ENCODE data around the gene PRIMA1.

PRIMA1 gene

DNA sequence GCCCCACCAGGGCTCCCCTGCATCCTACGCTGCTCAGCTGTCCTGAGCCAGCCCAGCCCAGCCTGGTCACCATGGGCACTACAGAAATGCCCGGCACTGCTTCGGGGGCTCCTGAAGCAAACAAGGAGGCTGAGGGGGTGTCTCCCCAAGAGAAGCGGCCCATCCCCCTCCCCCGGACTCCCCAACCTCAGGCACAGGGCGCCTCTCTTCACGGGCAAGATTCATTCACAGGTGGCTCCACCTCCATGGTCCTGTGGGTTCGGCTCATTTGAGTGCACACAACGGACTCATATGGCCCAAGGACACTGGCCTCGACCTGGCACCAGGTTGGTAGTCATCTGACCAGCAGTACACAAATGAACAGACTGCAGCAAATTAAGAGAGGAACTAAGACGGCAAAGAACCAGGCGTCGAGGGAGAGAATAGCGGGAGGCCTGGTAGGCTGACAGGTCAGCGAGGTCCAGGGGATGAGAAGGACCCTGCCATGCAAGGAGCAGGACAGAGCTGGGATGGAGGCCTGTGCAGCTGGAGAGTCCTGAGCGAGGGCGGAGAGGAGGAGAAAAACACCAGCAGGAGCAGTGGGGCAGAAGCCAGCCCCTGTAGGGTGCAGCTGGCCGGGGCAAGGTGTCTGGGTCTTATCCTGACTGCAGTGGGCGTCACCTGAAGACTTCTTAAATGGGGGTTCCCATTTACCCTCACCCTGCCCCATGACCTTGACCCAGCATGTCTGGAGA is 60.2 kb downstream of the PRIMA1 start:
- no peak for DNase-seq

DNA sequence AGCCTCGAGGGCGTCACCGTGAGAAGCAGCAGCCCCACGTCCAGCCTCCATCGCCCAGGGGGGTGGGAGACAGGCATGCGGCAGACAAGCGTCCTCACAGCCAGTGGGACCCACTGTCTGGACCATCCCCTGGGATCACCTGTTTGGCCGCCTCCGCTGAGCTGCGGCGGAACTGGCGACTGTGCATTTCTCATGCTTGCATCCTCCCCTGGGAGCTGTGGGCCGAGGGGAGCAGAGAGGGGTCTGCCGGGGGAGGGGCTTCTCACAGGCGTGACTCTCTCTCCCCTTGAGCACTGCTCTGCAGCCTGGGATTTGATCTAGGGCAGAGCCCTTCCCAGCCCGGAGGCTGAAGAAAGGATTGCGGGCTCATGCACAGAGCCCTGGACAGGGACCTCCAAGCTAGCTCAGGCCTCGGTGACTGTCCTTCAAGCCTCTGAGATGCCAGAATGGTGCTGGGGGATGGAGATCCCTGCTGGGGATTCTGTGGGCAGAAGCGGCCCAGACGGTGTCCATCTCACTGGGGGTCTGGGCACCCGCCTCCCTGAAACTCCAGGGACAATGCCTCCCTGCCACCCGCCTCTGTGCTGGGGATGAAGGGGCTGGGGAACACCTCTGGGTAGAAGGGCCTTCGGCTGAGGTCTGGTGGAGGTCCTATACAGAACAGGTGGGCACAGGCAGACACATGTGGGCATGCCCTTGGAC is 61.1 kb downstream of the PRIMA1 start:
- DNase-seq, result no peak

DNA sequence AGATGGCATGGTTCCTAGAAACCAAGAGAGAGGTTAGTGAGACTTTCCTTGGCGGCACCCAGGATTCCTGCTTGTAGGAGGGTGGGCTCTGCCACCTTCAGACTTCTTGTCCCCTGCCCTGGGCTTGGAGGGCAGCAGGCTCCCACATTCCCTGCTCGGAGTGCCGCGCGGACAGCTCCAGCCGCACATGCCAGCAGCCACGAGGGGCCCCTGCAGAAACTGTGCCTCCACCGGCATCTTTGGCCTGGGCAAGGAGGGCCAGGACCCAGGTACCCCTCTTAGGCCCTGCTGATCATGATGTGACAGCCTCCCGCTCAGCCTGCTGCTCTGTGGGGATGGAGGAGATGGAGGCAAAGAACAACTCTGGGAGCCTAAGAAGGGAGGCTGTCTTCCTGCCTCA is 62.3 kb downstream of the PRIMA1 start:
- DNase-seq, result no peak

DNA sequence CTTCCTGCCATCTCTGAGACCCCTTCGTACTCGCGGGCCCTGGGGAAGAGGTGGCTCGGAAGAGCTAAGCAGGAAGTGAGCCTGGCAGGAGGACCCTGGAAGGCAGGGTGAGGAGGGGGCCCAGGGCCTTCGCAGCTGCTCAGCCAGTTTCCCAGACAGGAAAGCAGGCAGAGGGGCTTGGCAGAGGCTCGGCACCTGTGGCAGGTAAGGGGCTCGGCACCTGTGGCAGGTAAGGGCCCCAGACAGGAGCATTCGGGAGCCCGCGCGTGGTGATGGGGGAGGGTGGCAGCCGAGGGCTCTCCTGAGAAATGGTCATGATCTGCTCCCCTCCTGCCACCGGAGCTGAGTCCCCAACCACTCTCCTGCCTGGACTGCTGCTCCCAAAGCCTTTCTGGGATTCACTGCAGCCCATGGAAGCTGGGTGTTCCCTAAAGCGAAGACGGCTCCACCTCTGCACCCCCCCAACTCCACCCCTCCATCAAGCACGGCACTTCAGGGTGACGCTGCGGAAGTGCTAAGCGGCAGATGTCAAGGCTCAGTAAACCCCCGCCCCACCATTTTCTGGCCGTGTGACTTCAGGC is 63.2 kb downstream of the PRIMA1 start:
- no peak for DNase-seq

DNA sequence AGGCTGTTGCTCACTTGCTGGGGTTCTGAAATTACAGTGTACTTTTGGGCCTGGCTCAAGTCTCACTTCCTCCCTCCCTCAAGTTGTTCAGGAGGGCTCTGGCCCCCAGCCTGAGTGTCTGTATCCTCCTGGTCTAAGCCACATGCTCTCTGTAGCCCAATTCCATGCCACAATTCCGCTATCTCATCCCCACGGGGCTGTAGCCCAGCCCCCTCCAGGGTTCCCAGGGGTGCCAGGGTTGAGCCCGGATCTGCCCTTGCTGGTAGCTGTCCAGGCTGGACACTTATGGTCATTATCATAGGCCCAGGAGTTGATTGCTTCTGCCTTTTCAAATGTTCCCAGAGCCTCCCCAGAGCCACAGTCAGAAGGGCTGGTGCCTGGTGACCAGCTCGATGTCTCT is 65.3 kb downstream of the PRIMA1 start:
- no peak for DNase-seq

DNA sequence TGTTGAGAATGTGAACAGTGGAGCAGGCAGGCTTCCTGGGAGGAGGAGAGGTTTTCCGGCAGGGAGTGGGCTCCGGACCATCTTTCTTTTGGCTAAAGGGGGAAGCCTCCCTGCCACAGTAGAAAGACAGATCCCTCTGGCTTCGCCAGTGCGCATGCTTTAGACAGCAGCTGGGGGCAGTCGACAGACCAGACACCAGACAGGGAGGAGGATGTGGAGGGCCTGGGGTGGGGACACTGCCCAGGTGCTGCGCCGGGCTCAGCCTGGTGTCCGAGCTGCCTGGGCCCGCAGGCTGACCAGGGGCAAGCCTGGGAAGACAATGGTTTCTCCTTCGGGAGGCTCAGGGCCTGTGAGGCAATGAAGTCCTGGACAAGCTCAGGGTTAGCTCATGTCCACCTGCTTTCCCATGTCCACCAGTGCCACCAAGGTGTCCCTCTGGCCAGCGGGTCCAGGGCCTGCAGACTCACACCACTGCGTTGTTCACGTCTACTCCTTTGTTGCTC is 67.3 kb downstream of the PRIMA1 start:
- no peak for DNase-seq

DNA sequence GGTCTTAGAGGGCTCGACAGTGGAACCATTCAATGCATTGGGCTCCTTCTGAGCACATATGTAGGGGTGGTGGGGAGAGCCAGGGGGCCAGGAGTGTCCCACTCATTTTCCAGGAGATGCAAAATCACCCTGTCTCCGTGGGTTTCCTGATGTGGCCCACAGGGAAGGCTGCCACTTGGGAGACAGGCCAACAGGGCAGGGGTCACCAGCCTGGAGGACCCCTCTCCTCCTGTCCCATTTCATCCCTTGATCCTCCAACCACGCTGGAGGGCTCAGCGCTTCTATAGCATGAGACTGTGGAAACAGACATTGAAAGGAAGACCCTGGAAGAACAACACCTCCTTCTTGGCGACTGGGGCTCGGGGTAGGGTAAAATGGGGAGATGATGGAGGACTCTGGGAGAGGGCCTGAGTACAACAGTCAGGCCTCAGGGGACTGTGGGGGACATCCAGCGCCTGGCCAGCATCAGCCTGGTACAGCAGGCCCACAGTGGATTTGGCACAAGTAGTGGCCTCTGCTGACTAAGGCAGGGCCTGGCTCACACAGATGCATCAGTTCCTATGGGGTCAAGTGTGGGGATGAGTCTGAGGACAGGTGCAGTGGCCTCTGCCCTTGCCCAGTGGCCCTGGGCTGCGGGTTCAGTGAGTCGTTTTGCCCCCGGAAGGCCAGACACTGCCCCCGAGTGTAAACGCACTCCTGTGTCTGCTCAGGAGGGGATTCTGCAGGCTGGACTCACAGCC is 68.0 kb downstream of the PRIMA1 start:
- DNase-seq, result no peak

DNA sequence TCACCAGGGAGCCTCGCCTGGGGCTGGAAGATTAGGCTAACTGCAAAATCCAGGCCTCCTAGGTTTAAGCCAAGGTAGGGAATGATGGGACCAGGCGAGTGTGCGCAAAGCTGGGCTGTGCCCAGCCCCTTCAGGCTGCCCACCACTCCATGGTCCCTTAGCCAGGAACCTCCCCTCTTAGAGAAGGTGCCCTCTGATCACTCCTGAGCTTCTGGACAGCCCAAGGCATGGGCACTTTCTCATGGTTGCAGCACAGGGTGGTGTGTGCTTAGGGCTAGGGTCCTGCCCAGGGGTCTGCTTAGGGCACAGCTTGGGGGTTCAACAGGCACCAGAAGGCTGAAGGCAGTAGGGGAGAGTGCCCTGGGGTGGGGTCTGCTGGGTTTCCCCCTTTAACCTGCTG is 69.0 kb downstream of the PRIMA1 start:
- DNase-seq, result no peak

DNA sequence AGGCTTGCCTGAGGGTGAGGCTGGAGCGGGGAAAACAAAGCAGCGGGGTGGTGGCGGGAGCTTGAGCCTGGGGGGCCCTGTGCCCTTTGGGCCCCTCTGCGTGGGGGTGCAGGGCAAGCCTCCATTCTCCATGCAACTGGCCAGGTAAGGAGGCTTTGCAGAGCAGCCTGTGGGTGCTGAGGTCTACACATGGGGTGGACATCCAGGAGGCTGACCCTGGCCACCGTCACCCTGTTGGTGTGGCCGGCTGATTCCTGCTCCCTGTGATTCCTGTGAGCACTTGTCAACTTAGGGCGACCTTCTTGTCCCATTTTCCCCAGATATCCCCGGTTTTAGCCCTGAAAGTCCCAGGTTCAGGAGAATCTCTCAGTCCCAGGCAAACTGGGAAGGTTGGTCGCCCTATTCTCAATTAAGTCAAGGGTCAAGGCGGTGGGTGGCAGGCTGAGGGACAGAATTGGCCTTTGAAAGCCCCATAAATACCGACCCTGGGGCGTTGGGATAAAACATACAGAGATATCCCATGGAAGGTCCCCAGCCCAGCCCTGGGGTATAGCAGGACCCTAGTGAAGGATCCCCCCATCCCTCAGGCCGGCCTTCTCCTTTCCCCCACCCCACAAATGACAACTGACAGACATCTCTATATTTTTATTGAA is 70.5 kb downstream of the PRIMA1 start:
- no peak for DNase-seq

DNA sequence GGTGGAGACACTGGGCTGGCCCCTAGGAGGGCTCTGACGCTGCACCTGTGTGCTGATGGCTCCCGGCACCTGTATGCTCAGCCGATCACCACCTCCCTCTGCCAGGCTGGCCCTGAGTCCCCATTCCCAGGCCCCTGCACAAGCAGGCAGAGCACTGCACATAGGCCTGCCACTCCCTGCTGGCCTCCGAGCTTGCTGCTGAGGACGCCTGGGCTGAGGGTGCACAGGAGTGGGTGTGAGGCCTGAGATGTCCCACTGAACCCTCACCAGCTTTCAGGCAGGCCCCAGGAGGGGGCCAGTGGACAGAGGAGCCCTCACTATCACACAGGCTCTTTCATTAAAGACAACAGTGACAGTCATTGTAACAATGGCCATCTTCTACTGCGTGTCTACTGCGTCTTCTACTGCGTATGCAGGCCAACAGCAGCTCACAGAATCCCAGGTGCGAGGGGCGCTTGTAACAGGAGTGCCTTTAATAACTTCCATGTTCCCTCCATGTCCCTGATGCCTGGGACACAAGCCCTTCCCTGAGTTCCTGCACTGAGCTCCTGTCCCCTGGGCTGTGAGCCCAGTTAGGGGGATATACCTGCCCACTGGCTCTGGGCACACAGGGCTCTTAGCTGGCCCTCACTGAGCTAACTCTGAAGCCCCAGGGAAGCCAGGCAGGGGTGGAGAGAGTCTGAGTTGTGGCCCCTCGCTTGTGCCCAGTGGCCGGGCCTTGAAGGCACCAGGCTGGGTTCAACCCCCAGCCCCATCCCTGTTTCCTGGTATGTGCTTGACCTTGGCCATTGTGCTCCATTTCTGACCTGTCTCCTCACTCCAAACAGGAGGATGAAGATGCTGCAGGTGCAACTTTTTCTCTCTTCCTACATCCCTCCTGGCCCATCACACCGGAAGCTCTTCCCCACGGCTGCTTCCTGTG is 71.3 kb downstream of the PRIMA1 start:
- DNase-seq, result no peak

DNA sequence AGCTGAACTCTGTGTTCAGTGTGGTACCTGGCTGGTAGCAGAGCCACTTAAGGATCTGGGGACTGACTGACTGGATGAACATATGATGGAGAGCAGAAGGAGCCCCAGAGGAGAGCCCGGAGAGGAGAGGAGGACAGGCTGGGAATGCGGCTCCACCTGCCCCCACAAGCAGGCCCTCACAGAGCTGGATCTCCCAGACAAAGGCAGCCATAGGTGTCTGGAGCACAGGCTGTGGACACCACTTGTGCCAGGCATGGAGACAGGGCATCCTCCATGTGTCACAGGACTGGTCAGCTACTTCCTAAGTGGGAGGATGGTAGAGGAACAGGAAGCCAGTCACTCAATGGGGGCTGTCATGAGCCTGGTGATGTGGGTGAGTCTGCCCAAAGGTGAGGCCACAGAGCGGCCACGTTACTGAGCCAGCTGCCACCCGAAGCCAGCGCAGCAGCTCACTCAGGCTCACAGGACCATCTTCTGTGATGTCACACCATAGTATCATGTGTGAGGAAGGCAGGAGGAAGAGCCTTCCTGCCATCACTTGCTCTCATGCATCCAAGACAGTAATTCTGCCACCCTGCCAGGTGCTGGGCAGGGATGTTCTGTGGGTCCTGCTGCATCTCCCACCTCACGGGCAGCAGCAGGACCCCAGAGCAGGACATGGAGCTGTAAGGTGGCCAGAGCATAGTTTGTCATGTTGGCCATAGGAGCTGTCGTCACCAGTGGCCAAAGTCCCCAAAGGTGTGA is 72.1 kb downstream of the PRIMA1 start:
- DNase-seq, result no peak

DNA sequence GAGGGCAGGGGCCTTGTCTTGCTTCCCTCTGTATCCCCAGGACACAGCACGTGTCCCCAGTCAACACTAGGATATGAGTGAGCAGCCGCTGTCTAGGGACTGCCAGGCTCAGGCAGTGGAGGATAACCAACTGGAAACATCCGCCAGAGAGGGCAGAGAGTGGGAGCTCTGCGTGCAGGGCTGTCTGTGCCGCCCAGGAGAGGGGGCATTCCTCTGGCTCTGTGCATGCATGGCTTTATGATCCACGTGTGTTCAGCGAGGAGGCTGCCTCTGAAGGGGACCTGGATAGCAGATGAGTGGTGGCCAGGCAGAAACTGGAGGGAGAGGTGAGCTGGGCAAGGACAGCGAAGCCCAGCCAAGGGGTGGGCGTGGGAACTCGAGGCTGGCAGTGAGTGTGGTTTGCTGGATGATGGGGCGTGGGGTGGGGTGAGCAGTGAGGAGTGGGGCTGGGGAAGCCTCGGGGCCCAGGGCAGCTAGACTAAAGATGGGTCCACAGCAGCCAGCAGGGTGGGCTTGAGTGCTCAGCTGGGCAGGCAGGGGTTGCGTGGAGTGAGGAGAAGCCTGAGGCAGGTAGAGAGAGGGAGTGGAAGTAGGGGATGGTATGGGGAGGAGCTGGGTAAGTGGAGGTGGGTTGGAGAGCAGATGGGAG is 72.9 kb downstream of the PRIMA1 start:
- no peak for DNase-seq

DNA sequence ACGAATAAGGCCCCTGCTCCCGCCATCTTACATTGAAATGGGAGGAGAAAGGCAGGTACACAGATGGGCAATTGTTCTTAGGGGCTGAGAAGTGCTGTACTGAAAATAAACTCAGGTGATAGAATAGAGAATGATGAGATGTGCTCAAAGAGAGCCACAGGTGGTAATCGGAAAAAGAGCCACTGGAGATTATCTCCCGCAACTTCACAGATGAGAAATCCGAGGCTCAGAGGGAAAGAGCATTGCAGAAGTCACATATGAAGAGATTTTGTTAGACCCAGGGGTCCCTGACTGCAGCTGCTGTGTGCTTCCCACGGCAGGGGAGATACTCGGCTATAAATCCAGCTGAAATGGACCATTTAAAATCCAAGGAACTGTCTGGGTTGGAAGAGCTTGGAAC is 73.7 kb downstream of the PRIMA1 start:
- no peak for DNase-seq

DNA sequence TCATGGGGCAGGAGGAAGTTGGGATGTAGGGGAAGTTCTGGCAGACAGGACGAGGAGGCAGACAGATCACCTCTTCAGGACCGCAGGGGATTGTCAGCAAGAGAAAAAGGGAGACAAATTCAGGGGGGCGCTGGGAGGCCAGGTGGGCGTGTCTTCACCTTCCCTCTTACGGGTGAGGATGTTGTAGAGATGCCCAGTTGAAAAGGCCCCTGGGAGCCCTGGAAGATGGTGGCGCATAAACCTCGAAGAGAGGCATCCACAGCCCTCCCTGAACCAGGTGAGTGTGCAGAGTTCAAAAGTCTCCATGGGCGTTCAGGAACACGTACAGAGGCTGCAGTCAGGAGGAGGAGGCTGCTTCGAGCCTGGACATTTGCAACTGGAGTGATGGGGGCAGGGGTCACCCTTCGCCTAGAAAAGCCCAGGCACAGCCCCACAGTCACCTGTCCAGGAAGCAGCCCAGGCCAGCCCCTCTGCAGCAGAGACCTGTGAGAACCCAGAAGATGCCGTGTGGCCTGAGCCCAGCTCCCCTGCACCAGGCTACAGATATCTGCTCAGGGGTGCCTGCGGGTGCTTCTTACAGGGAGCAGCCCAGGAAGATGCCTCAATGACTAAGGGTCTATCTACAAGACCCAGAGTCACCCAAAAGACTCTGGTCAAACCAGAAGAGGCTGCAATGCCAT is 74.4 kb downstream of the PRIMA1 start:
- no peak for DNase-seq

DNA sequence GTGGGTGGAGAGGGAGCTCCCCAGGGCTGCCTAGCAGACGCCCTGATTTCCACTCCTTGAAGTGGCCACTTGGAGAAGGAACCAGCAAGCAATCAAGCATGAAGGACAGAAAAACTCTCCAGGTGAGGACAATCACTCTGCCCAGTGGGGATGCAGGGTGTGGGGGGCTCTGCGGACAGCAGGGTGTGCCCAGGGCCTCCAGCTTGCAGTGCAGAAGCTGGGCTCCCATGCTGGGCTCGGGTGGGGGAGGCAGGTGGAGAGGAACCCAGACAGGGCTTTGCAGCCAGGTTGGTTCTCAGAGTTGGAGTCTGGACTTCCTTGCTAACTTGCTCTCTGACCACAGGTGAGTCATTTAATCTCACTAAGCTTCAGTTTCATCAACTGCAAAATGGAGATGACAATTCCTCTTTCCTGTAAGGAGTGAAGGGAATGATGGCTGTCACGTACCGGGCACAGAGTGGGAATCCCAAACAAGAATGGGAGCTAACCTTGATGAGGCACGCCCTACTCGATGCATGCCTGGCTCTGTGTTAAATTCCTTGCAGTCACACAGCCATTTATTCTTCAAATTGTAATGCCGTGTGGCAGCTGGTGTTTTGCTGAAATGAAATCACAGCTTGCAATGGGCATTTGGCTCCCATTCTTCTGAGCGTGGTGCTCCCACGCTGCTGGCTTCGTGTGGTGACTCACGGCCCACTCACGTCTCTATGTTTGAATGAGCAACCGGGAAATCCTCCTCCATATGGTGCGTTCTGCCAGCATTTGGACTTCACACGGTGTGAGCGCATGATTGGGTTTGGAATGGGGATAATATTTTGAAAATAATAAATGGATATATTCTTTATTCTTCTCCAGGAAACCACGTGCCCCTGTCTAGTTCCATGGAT is 75.2 kb downstream of the PRIMA1 start:
- DNase-seq, result no peak

DNA sequence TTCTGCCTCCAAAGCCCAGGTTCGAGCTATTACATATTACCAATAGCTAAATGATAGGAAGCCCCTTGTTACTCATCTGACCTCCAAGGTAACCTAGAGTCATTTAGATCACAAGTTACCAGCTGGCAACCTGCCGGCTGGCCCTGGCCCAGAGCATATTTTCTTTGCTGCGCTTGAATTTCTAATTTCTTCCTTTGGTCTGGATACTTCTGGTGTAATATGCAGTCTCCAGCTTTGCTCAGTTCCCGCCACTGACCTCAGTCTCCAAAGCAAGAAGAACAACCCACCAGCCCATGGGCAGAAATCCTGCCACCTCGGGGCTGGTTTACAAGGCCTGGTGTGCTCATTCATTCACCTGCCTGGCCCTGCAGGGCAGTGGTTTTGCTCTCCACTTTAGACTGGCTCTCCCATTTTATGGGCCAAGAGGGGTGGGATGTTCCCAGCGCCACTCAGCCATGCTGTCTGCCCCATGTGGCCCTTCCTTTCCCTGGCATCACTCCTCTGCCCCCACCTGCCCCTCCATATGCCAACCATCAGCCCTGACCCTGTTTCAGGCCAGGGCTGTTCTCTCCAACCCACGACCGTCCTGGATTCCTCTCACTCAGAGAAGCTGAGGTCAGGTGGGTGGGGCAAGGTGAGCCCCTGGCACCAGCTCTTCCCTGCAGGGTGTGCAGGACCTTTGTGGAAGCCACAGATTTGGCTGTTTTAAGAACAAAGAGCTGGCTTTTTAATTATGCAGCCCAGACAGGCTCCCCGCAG is 76.0 kb downstream of the PRIMA1 start:
- DNase-seq, result no peak

DNA sequence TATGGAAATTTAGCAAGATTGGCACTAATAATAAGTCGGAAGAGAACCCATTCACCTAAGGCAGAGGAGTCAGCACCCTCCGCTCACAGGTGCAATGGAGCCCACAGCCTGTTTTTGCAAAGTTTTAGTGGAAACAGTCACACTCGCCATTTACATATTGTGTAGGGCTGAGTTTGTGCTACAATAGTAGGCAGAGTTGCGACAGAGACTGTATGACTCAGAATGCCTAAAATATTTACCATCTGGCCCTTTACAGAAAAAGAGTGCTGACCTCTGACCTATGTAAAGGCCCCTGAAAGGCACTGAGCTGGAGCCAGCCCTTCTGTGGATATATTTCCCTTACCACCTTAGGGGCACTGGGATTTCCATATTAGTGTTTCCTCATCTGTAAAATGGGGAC is 79.0 kb downstream of the PRIMA1 start:
- DNase-seq, result no peak

DNA sequence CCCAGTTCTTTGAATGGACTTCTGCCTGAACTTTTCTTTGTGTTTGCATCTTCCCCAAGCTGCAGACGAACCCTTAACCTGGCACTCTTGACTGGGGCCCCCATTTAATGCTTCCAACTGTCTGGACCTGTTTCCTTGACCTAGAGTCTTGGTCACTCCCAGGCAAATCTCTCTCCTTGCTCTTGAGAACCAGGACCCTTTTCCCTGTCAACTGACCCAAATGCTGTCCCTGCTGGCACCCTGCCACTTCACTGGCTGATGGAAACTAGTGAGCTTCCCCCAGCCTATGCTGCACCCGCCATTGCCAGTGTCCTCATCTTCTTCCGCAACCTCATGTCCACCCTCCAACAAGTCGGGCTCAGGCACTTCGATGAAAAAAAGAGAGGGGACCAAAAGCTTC is 79.5 kb downstream of the PRIMA1 start:
- no peak for DNase-seq

Measured in stimulated activated CD4-positive, alpha-beta T cell treated with anti-CD3 and anti-CD28 coated beads, Interleukin-4, amount 100 ng/mL, for 1 hour (primary cell).